H1 (cell line): ENCODE measurements around the gene FAM209A.

Experiments
- ATF2 ChIP-seq: IDR thresholded peaks from 2 replicates; pipeline ENCODE4 v1.6.1; 2012; ENCODE audit warnings: low read length, inconsistent platforms
- CTCF ChIP-seq, 3 experiments: IDR thresholded peaks; 1 replicate in 2 of 3; 2 replicates in 1 of 3; pipeline versions ENCODE4 v1.5.1 to v1.6.1; 2011; ENCODE audit warnings: low read length in 3 of 3, mild to moderate bottlenecking in 3 of 3, inconsistent platforms in 2 of 3, low read depth in 1 of 3, moderate library complexity in 1 of 3; ENCODE audit not compliant: insufficient read depth in 1 of 3; ENCODE audit errors: control extremely low read depth in 1 of 3
- EZH2 ChIP-seq: fragments of 200-600 bp; sonication (generic); IDR thresholded peaks from 2 replicates; pipeline ENCODE4 v1.7.1; 2012; ENCODE audit warnings: low read depth, mild to moderate bottlenecking, moderate library complexity, low read length, inconsistent platforms; ENCODE audit not compliant: severe bottlenecking
- JUN ChIP-seq: IDR thresholded peaks from 2 replicates; pipeline ENCODE4 v1.6.1; 2011; ENCODE audit warnings: low read depth, mild to moderate bottlenecking, improper control_type of control experiment, low read length
- KDM1A ChIP-seq: fragments of 200-600, 300-600 bp; sonication (generic); IDR thresholded peaks from 2 replicates; pipeline ENCODE4 v1.7.1; 2016; ENCODE audit warnings: mild to moderate bottlenecking, low read length, borderline replicate concordance
- POLR2A ChIP-seq, 2 experiments: IDR thresholded peaks; 1 replicate in 1 of 2; 2 replicates in 1 of 2; pipeline ENCODE4 v1.6.1; 2011; ENCODE audit warnings: low read depth in 2 of 2, low read length in 2 of 2, mild to moderate bottlenecking in 2 of 2; ENCODE audit errors: control extremely low read depth in 1 of 2
- POLR2AphosphoS5 ChIP-seq: IDR thresholded peaks from 2 replicates; pipeline ENCODE4 v1.6.1; 2011; ENCODE audit warnings: low read depth, low read length
- SIRT6 ChIP-seq: IDR thresholded peaks from one replicate; pipeline ENCODE4 v1.7.1; 2012; ENCODE audit warnings: low read length, inconsistent platforms
- SRF ChIP-seq: IDR thresholded peaks from 2 replicates; pipeline ENCODE4 v1.6.1; 2011; ENCODE audit warnings: mild to moderate bottlenecking, low read depth, low read length, moderate library complexity
- ZNF274 ChIP-seq: IDR thresholded peaks from 2 replicates; pipeline ENCODE4 v1.7.0; 2012; ENCODE audit warnings: low read length, borderline replicate concordance; ENCODE audit errors: extremely low read depth

- TF ChIP-seq ATF2 = no peak
- TF ChIP-seq KDM1A = no peak
- TF ChIP-seq POLR2A (IDR thresholded peaks at IDR 0.05; ENCODE audit: control extremely low read depth in 1 of 2, low read depth in 2 of 2, low read length in 2 of 2) = no peak
- TF ChIP-seq POLR2AphosphoS5 = no peak
- no peak for TF ChIP-seq EZH2
- no peak for TF ChIP-seq JUN
- no peak for TF ChIP-seq ZNF274
- no peak for TF ChIP-seq SIRT6
- TF ChIP-seq CTCF (IDR thresholded peaks at IDR 0.05; ENCODE audit: control extremely low read depth in 1 of 3, insufficient read depth in 1 of 3, low read depth in 1 of 3, low read length in 3 of 3) = no peak
- no peak for TF ChIP-seq SRF
Observed at GRCh38 chr20:56570832-56571231, 46.3 kb downstream of the FAM209A start.
